HG02642 (cell line): ENCODE data around the gene TRPV4.
"Not testable (repeated sequence)": the region's sequence is repeated elsewhere in the genome, so short reads cannot be mapped to it uniquely, and the experiment has no call there.

Experiments used
- ATAC-seq: cut with Tn5 transposase; IDR thresholded peaks from one replicate; pipeline ENCODE4 v1.9.1; 2021; ENCODE audit warnings: mild to moderate bottlenecking; ENCODE audit not compliant: unreplicated experiment, poor library complexity

Gene TRPV4

GRCh38 chr12:109861689-109862314, 28.6 kb upstream of the TRPV4 start:
- ATAC-seq = no peak

- ATAC-seq = no peak
Measured at GRCh38 chr12:109860977-109861376, 27.8 kb upstream of the TRPV4 start.

DNA sequence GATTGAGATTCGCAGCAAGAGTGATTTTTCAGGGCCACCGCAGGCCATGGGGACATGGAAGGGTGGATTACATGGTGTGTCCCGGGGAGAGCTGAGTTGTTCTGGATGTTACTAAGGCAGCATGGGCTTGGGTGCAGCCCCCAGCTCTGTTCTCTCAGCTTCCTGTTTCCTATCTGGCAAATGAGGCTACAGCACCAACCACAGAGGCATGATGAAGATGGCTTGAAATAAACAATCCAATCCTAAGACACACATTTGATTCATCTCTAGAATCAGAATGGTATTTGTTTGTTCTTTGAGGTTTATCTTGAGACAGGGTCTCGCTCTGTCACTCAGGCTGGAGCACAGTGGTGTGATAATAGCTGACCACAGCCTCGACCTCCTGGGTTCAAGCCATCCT, 25.6 kb upstream of the TRPV4 start:
- no peak for ATAC-seq

GRCh38 chr12:109857715-109858114, 24.5 kb upstream of the TRPV4 start:
- ATAC-seq = no peak

- no peak for ATAC-seq
Measured at GRCh38 chr12:109855377-109855776, 22.2 kb upstream of the TRPV4 start.

DNA sequence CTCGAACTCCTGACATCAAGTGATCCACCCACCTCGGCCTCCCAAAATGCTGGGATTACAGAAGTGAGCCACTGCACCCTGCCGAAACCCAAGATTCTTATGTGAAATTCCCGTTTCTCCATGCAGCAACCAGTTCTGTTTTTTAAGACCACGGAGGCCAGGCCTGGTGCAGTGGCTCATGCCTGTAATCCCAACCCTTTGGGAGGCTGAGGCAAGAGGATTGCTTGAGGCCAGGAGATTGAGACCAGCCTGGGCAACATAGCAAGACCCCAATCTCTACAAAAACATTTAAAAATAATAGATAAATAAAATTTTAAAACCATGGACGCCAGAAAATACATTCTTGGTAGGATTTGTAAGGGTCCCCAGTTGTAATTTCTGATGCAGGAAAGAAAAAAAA, 17.3 kb upstream of the TRPV4 start:
- not testable (repeated sequence) for ATAC-seq

DNA sequence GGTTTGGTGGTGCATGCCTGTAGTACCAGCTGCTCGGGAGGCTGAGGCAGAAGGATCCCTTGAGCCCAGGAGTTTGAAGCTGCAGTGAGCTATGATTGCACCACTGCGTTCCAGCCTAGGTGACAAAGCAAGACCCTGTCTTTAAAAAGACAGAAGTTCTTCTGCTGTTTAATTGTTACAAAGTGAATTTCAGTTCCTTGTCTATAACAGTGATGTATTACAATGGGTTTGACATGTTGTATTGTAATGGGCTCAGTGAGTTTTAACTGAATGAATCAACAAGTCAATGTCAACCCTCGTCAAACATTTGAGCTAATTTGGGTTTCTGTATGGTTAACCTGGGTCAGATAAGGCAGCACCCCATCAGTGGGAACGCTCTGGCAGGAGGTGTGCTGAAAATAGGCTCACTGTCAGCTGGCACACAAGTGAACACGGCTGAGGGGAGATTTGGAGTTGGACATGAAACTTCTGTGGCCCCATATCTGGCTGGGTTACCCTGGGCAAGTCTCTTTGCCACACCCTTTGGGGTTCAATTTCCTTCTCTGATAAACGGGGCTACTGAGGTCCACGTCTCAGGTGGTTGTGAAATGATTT, 14.0 kb upstream of the TRPV4 start:
- ATAC-seq = no peak

DNA sequence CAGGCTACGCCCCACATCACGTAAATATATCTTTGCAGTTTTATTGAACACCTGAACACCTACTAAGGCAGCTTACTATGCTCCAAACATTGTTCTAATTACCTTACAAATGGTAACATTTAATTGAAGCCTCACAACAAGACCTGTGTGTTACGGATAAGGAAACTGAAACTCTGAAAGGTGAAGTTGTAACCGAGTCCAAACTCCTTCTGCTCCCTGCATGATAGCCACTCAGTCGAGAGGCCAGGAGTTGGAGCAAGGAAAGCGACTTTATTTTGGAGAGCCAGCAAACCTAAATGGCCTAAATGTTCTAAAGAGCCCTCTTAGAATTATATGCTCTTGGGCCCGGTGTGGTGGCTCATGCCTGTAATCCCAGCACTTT, 12.6 kb upstream of the TRPV4 start:
- no peak for ATAC-seq

GRCh38 chr12:109844983-109845823, 12.0 kb upstream of the TRPV4 start:
- ATAC-seq = peak; percentile 84

GRCh38 chr12:109844091-109844490, 10.9 kb upstream of the TRPV4 start:
- no peak for ATAC-seq

- ATAC-seq = no peak
Measured at GRCh38 chr12:109842021-109842420, 8.8 kb upstream of the TRPV4 start.

DNA sequence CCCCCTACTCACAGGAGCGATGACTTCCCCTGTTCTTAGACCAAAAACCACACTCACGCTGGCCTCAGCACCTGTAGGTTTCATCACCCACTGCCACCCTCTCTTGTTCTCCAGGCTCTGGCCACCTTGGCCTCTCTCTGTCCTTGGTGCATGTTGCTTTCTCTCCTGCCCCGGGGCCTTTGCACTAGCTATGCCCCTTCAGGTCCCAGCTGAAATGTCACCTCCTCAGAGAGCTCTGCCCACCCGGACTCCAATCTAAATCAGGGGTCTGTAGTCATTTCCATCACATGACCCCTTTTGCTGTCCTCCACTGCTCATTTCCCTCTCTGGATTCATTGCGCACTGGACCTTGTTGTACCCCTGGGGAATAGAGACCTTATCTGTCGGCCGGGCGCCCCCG, 8.2 kb upstream of the TRPV4 start:
- no peak for ATAC-seq

- no peak for ATAC-seq
Measured at GRCh38 chr12:109840305-109841074, 7.3 kb upstream of the TRPV4 start.

DNA sequence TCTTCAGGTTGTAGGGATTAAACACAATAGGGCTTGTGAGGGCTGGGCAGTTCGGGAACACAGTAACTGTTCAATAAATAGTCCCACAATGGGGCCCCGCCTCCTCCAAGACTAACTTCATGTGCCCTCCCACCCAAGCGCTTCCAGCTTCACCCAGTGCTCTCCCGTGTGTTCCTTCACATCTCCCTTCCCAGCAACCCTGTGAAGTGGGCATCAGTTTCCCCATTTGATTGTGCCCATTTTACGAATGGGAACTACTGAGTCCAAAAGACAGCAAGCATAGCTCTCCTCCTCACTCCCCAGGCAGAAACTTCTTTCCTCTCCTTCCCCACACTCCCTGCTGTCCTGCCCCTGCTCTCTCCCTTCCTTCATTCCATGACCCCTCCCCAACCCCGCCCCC, 6.2 kb upstream of the TRPV4 start:
- no peak for ATAC-seq

GRCh38 chr12:109836916-109837315, 3.7 kb upstream of the TRPV4 start:
- no peak for ATAC-seq

GRCh38 chr12:109835827-109836226, 2.6 kb upstream of the TRPV4 start:
- ATAC-seq = no peak

DNA sequence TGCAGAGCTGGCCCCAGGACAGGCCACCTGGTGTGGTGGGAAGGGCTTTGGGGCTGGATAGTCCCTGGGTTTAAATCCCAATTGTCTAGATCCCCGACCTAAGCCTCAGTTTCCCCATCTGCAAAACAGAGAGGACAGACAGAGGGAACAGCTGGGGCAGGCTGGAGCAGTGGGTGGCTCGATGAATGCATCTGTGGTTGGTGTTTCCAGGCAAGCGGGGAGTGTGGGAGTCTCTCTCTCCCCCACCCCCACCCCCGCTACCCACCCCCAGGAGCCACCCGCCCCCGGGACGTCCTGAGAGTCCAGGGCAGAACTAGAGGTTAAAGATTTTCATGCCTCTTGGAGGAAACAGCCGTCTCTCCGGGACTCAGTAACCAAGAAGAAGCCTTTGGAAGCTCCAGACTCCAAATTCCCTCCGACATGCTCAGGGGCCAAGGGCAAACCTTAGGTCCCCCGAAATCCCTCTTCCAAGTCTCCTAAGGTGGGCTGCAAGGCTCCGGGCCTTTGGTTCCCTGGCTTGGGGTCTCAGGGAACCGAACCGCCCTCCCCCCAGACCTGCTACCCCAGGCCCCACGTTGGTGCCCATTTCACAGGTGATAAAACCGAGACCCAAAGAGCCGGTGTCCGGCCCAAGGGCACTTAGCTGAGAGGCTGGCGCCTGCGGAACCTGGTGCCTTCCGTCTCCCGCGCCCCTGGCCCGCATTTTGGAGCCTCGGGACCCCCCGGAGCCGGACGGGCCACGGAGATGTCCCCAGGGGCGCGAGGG, 474 bp downstream of the TRPV4 start:
- no peak for ATAC-seq

DNA sequence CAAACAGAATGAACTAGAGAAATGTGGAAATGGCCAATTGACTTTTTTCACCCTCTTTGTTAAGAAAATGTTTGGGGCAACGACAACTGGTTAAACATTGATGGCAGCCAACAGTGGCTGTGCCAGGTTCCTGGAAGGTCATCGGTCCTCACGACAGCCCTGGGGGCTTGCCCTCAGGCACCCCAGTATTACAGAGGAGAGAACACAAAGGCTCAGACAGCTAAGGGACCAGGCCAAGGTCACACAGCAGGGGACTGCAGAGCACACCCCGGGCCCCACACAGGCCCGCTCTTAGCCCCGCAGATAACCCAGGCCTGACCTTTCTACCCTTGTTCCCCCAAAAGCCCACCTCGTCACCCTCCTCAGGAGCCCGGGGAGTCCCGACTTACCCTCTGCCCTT, 1.3 kb downstream of the TRPV4 start:
- no peak for ATAC-seq

DNA sequence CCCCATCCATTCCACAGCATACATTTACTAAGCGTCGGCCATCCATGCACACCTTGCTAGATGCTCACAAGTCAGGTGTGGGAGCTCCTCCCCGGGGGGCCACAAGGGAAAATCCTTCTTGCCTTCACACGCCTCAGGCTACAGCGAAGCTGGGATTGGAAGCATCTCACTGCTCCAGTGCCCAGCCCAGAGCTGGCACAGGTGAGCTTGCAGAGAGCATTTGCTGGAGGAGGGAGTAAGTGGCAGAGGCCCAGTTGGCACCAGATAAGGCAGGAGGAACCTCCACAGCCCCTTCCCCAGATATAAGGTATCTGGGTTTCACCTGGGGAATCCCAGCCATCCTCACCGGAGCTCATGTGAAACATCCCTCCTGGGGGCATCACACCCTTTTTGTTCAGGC, 1.8 kb downstream of the TRPV4 start:
- no peak for ATAC-seq

GRCh38 chr12:109830718-109831117, 2.5 kb downstream of the TRPV4 start:
- no peak for ATAC-seq
